AG04449 (cell line): Measurements from ENCODE around the gene UCMA.
"Not testable (repeated sequence)": the region's sequence is repeated elsewhere in the genome, so short reads cannot be mapped to it uniquely, and the experiment has no call there.

Experiments
- CTCF ChIA-PET: fragments of 350-600 bp; formaldehyde crosslinking; extraction: SDS; loops from one replicate; lab custom pipeline; 2021; ENCODE audit warnings: antibody characterized with exemption; lab: Yijun Ruan, JAX
- POLR2A ChIA-PET: fragments of 400-600, 350-600 bp; formaldehyde crosslinking; extraction: SDS; loops from one replicate; lab custom pipeline; 2020; ENCODE audit warnings: antibody characterized with exemption, inconsistent platforms; lab: Yijun Ruan, JAX
- DNase-seq: peaks from one replicate; pipeline ENCODE4 v3.0.0-alpha.2; 2010; ENCODE audit warnings: low read depth, low spot score
- H3K4me3 ChIP-seq: 2 replicates; pipeline ENCODE4 v1.5.1; 2011; ENCODE audit warnings: low read depth, mild to moderate bottlenecking, control low read depth, low read length
- TF ChIP-seq, protein P1 (sequence below): IDR thresholded peaks from one replicate; pipeline ENCODE4 v1.5.1; 2011; ENCODE audit warnings: mild to moderate bottlenecking, moderate library complexity, low read length, control low read depth, inconsistent platforms; ENCODE audit not compliant: insufficient read depth; ENCODE audit errors: missing control alignments

The UCMA gene, protein sequence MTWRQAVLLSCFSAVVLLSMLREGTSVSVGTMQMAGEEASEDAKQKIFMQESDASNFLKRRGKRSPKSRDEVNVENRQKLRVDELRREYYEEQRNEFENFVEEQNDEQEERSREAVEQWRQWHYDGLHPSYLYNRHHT

GRCh38 chr10:13234172-13234571, at the start of gene UCMA:
Gene UCMA (minus strand): TSS chr10:13234374. CDS start chr10:13234258, 116 bp downstream.
- no peak for DNase-seq
- no peak within 1 kb of the TSS for H3K4me3 ChIP-seq
- POLR2A ChIA-PET: no interaction called here
- TF ChIP-seq, protein P1, sequence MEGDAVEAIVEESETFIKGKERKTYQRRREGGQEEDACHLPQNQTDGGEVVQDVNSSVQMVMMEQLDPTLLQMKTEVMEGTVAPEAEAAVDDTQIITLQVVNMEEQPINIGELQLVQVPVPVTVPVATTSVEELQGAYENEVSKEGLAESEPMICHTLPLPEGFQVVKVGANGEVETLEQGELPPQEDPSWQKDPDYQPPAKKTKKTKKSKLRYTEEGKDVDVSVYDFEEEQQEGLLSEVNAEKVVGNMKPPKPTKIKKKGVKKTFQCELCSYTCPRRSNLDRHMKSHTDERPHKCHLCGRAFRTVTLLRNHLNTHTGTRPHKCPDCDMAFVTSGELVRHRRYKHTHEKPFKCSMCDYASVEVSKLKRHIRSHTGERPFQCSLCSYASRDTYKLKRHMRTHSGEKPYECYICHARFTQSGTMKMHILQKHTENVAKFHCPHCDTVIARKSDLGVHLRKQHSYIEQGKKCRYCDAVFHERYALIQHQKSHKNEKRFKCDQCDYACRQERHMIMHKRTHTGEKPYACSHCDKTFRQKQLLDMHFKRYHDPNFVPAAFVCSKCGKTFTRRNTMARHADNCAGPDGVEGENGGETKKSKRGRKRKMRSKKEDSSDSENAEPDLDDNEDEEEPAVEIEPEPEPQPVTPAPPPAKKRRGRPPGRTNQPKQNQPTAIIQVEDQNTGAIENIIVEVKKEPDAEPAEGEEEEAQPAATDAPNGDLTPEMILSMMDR: no peak
- CTCF ChIA-PET: no interaction called here

GRCh38 chr10:13282348-13282747, 48.2 kb upstream of the UCMA start:
- CTCF ChIA-PET, DNase-seq, POLR2A ChIA-PET, H3K4me3 ChIP-seq: not testable (repeated sequence)

- ChIA-PET CTCF (interaction anchor here (0.9 to 4.4 kb wide), 4 partner anchors 10 to 117 kb away, joined by 3 to 18 read pairs (median 7); no protein-coding TSS in a partner anchor), POLR2A (no interaction called here)
- TF ChIP-seq, protein P1: no peak
- no peak overlapping the region for H3K4me3 ChIP-seq
- DNase-seq: no peak
Measured at GRCh38 chr10:13276749-13277365, 42.7 kb upstream of the UCMA start.

- DNase-seq, POLR2A ChIA-PET, H3K4me3 ChIP-seq: not testable (repeated sequence)
- CTCF ChIA-PET: interaction anchor here (1.0 to 4.4 kb wide), 2 partner anchors 27 to 69 kb away, joined by 5 to 18 read pairs; no protein-coding TSS in a partner anchor
Measured at GRCh38 chr10:13276146-13276545, 42.0 kb upstream of the UCMA start.

DNA sequence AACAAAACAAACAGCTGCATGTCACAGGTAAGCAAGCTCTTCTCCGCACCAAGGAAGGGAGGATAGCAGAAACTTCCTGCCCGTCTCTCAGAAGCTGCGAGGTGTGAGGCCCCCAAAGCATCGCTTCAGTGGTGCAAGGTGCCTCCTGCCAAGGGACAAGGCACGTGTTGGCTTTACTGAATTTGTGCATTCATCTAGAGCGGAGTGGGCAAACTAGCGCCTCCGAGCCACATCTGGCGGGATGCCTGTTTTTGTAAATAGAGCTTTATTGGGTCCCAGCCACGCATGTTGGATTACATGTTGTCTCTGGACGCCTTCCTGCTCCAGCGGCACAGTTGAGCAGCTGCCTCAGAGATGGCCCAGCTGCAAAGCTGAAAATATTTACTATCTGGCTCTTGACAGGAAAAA, 38.0 kb upstream of the UCMA start:
- CTCF ChIA-PET: interaction anchor here (1.2 to 1.4 kb wide), 3 partner anchors 31 to 65 kb away, joined by 3 to 6 read pairs (median 3); no protein-coding TSS in a partner anchor
- H3K4me3 ChIP-seq: no peak overlapping the region
- POLR2A ChIA-PET: no interaction called here
- TF ChIP-seq, protein P1: no peak
- DNase-seq: no peak

GRCh38 chr10:13271552-13272163, 37.5 kb upstream of the UCMA start:
- ChIA-PET CTCF (interaction anchor here (1.2 to 1.4 kb wide), 3 partner anchors 31 to 65 kb away, joined by 3 to 6 read pairs (median 3); no protein-coding TSS in a partner anchor), POLR2A (no interaction called here)
- TF ChIP-seq, protein P1: peak; percentile 44
- DNase-seq: no peak
- peak overlapping the region; percentile 23 for H3K4me3 ChIP-seq

- no peak overlapping the region for H3K4me3 ChIP-seq
- TF ChIP-seq, protein P1: no peak
- ChIA-PET POLR2A (no interaction called here), CTCF (no interaction called here)
- DNase-seq: no peak
Measured at GRCh38 chr10:13270877-13271551, 36.8 kb upstream of the UCMA start.
